Fibroblast of the aortic adventitia (primary cell): ENCODE results near the gene MAP3K7. TPM values are rescaled to one million over a fixed set of nuclear protein-coding genes. Genes with fewer than 3 reads are reported as not detected.

Source experiments
- DNase-seq: peaks from one replicate; pipeline ENCODE4 v3.0.0-alpha.2; 2010; ENCODE audit warnings: low read depth
- H3K4me3 ChIP-seq: 2 replicates; pipeline ENCODE4 v1.5.1; 2011; ENCODE audit warnings: low read depth, mild to moderate bottlenecking, control low read depth, low read length, moderate library complexity
- total RNA-seq: library from RNA; depleted of rRNA; stranded (reverse); fragments of >200 nt; gene quantifications from 2 replicates; pipeline ENCODE4 v1.2.3, GENCODE V29; 2012; ENCODE audit warnings: low replicate concordance
- TF ChIP-seq, protein P1 (sequence below): IDR thresholded peaks from 2 replicates; pipeline ENCODE4 v1.5.1; 2011; ENCODE audit warnings: mild to moderate bottlenecking, low read length, control low read depth, inconsistent platforms; ENCODE audit not compliant: insufficient read depth

MAP3K7 gene
- total RNA-seq, 1 donor: 36.0 TPM

DNA sequence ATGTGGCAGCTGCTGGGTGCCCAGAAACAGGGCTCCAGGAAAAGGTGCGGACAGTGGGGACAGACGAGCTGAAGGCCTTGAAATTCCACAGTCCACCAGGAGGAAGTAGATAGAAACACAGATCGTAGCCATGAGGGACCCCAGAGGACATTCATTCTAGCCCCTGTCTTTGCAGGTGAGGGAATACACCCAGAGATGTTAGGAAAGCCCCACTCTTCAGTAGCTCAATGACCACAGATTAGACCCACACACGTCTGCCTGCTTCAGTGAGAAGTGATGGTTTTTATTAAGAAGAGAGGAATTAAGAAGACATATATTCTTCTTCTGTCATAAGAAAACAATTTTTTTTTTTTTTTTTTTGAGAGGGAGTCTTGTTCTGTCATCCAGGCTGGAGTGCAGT, 123.0 kb downstream of the MAP3K7 start:
- no peak overlapping the region for H3K4me3 ChIP-seq
- TF ChIP-seq, protein P1, sequence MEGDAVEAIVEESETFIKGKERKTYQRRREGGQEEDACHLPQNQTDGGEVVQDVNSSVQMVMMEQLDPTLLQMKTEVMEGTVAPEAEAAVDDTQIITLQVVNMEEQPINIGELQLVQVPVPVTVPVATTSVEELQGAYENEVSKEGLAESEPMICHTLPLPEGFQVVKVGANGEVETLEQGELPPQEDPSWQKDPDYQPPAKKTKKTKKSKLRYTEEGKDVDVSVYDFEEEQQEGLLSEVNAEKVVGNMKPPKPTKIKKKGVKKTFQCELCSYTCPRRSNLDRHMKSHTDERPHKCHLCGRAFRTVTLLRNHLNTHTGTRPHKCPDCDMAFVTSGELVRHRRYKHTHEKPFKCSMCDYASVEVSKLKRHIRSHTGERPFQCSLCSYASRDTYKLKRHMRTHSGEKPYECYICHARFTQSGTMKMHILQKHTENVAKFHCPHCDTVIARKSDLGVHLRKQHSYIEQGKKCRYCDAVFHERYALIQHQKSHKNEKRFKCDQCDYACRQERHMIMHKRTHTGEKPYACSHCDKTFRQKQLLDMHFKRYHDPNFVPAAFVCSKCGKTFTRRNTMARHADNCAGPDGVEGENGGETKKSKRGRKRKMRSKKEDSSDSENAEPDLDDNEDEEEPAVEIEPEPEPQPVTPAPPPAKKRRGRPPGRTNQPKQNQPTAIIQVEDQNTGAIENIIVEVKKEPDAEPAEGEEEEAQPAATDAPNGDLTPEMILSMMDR: no peak
- DNase-seq: no peak
